Prostate gland (tissue), 2 donors: ENCODE results near the gene CYREN. TPM values are rescaled to one million over a fixed set of nuclear protein-coding genes. Genes with fewer than 3 reads are reported as not detected.

Experiments
- DNase-seq: peaks from one replicate; pipeline ENCODE4 v3.0.0-alpha.2; 2019; ENCODE audit warnings: low spot score
- H3K27ac ChIP-seq, 2 donors: fragments of 200-600 bp; sonication (generic); 2 replicates each; pipeline ENCODE4 v1.5.1; 2017 to 2019
- H3K27me3 ChIP-seq: fragments of 200-600 bp; sonication (generic); replicated peaks from 2 replicates; pipeline ENCODE4 v1.5.1; 2019; ENCODE audit not compliant: insufficient read depth
- H3K36me3 ChIP-seq, 2 donors: fragments of 200-600 bp; sonication (generic); 1 replicate in 1 of 2; 2 replicates in 1 of 2; pipeline versions ENCODE4 v1.5.1 to v1.8.1; 2017 to 2019
- H3K4me1 ChIP-seq: fragments of 200-600 bp; sonication (generic); replicated peaks from 2 replicates; pipeline ENCODE4 v1.5.1; 2019
- H3K4me3 ChIP-seq, 2 donors: fragments of 200-600 bp; sonication (generic); 2 replicates each; pipeline ENCODE4 v1.5.1; 2017 to 2019
- H3K9me3 ChIP-seq: fragments of 200-600 bp; sonication (generic); 2 replicates; pipeline ENCODE4 v1.5.1; 2017
- POLR2A ChIP-seq: fragments of 450-650 bp; IDR thresholded peaks from one replicate; pipeline ENCODE4 v1.6.1; 2016; ENCODE audit warnings: antibody characterized with exemption, mild to moderate bottlenecking
- POLR2AphosphoS5 ChIP-seq: sonication (generic); formaldehyde crosslinking; IDR thresholded peaks from one replicate; pipeline ENCODE4 v1.6.1; 2017; ENCODE audit warnings: antibody characterized with exemption
- WGBS: methylation state at CpG from one replicate; pipeline ENCODE4 v1.1.5; 2018; 5-methylcytosine and 5-hydroxymethylcytosine counted together
- intact Hi-C: fragments of 100-400 bp; cut with DNase I; formaldehyde crosslinking; loops from one replicate; pipeline ENCODE4 v1.14.2; 2022
- total RNA-seq, 2 donors: library from RNA; depleted of rRNA; stranded (reverse); fragments of >200 nt; gene quantifications; one replicate each; pipeline ENCODE4 v1.1.0, GENCODE V29; 2016
- TF ChIP-seq, protein P1 (sequence below), 4 experiments: fragments of 200-600 bp in 2 of 4; fragments of 450-650 bp in 2 of 4; sonication (generic) in 2 of 4; IDR thresholded peaks; 1 replicate in 3 of 4; 2 replicates in 1 of 4; pipeline ENCODE4 v1.5.1; 2016 to 2019; ENCODE audit warnings: antibody characterized with exemption in 4 of 4, mild to moderate bottlenecking in 2 of 4, moderate library complexity in 2 of 4

Gene CYREN
- total RNA-seq, 2 donors from 2014 or later = 44.5 to 53.6 TPM

GRCh38 chr7:135181929-135182678, 11.6 kb upstream of the CYREN start:
- intact Hi-C loops = no loop called here
- H3K36me3 ChIP-seq = peaks cover 4 to 8% of the 10 kb centered on the region in 2 donors
- H3K27ac ChIP-seq = no peak overlapping the region
- H3K9me3 ChIP-seq = no peaks in the 10 kb centered on the region
- no peaks in the 10 kb centered on the region for H3K4me1 ChIP-seq
- no peaks in the 10 kb centered on the region for H3K27me3 ChIP-seq
- no peak for TF ChIP-seq POLR2AphosphoS5
- TF ChIP-seq, protein P1, sequence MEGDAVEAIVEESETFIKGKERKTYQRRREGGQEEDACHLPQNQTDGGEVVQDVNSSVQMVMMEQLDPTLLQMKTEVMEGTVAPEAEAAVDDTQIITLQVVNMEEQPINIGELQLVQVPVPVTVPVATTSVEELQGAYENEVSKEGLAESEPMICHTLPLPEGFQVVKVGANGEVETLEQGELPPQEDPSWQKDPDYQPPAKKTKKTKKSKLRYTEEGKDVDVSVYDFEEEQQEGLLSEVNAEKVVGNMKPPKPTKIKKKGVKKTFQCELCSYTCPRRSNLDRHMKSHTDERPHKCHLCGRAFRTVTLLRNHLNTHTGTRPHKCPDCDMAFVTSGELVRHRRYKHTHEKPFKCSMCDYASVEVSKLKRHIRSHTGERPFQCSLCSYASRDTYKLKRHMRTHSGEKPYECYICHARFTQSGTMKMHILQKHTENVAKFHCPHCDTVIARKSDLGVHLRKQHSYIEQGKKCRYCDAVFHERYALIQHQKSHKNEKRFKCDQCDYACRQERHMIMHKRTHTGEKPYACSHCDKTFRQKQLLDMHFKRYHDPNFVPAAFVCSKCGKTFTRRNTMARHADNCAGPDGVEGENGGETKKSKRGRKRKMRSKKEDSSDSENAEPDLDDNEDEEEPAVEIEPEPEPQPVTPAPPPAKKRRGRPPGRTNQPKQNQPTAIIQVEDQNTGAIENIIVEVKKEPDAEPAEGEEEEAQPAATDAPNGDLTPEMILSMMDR (IDR thresholded peaks at IDR 0.05) = no peak
- no peak for TF ChIP-seq POLR2A
- 97% methylated on average over 30 of the region's 31 CpGs for WGBS
- no peak overlapping the region for H3K4me3 ChIP-seq
- DNase-seq = no peak

- peaks cover 0 to 8% of the 10 kb centered on the region in 2 donors for H3K36me3 ChIP-seq
- WGBS = 93% methylated on average over 3 of the region's 3 CpGs
- H3K9me3 ChIP-seq = no peaks in the 10 kb centered on the region
- no peaks in the 10 kb centered on the region for H3K27me3 ChIP-seq
- intact Hi-C loops = no loop called here
- H3K4me1 ChIP-seq = no peaks in the 10 kb centered on the region
- no peak overlapping the region for H3K4me3 ChIP-seq
- DNase-seq = no peak
- H3K27ac ChIP-seq = no peak overlapping the region
- TF ChIP-seq, protein P1 (IDR thresholded peaks at IDR 0.05) = no peak
- no peak for TF ChIP-seq POLR2AphosphoS5
- no peak for TF ChIP-seq POLR2A
Observed at GRCh38 chr7:135181261-135181928, 10.9 kb upstream of the CYREN start.

DNA sequence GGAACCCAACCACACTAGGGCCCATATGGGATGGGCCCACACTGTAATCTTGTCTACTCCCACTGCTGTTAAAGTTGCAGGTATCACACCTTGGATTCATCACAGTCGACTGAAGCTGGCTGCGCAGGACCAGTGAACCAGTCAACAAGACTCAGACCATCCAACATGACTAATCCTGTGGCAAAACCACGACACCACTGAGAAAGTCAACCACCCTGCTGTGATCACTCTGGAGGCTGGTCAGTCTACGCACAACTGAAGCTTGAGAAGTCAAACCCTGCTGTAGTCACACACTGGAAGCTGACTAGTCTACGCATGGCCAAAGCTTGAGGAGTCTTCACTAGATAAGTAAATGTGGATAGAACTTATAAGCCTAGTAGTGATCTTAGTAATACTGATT, 9.6 kb upstream of the CYREN start:
- intact Hi-C loops = no loop called here
- no peaks in the 10 kb centered on the region for H3K9me3 ChIP-seq
- no peaks in the 10 kb centered on the region for H3K4me1 ChIP-seq
- H3K4me3 ChIP-seq = no peak overlapping the region
- no peaks in the 10 kb centered on the region for H3K27me3 ChIP-seq
- no peak for DNase-seq
- 95% methylated on average over 5 of the region's 5 CpGs for WGBS
- TF ChIP-seq, protein P1 (IDR thresholded peaks at IDR 0.05) = no peak
- no peak for TF ChIP-seq POLR2A
- no peaks in the 10 kb centered on the region for H3K36me3 ChIP-seq
- no peak overlapping the region for H3K27ac ChIP-seq

DNA sequence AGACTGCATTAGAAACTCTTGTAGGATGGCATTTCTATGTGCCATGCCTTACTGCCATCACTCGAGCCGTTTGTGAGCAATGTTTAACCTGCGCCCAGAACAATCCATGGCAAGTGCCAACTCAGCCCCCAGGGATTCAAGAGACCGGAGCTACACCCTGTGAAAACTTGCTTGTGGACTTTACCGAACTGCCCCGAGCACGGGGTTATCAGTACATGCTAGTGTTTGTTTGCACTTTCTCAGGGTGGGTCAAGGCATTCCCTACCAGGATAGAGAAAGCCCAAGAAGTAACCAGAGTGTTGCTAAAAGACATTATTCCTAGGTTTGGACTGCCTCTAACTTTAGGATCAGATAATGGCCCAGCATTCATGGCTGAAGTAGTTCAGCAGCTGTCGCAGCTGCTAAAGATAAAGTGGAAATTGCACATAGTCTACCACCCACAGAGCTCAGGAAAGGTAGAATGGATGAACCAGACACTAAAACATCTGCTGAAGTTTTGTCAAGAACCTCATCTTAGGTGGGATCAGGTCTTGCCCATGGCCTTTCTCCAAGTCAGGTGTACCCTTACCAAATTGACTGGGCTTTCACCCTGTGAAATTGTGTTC, 8.9 kb upstream of the CYREN start:
- no peak overlapping the region for H3K4me3 ChIP-seq

More for the DNA sequence above, 8.9 kb upstream of the CYREN start:
- DNase-seq = no peak
- no peaks in the 10 kb centered on the region for H3K36me3 ChIP-seq
- WGBS = 92% methylated on average over 8 of the region's 8 CpGs
- no peak overlapping the region for H3K27ac ChIP-seq
- no peaks in the 10 kb centered on the region for H3K4me1 ChIP-seq
- H3K27me3 ChIP-seq = no peaks in the 10 kb centered on the region
- TF ChIP-seq, protein P1 (IDR thresholded peaks at IDR 0.05) = no peak
- TF ChIP-seq POLR2AphosphoS5 = no peak
- no peak for TF ChIP-seq POLR2A
- intact Hi-C loops = no loop called here
- no peaks in the 10 kb centered on the region for H3K9me3 ChIP-seq
